Lung (tissue), 12 donors: ENCODE measurements around the gene OR11A1. TPM values are rescaled to one million over a fixed set of nuclear protein-coding genes. Genes with fewer than 3 reads are reported as not detected.

Experiments
- ATAC-seq: fragments of 200-7000 bp; cut with Tn5 transposase; one replicate; pipeline ENCODE4 v1.9.1; 2020; ENCODE audit warnings: moderate number of reproducible peaks; ENCODE audit not compliant: insufficient read depth, low FRiP score
- DNase-seq, 3 donors: peaks; one replicate each; pipeline ENCODE4 v3.0.0-alpha.2; 2013 to 2017
- H3K27ac ChIP-seq, 2 donors: one replicate each; pipeline ENCODE4 v1.5.1; 2013; ENCODE audit warnings: mild to moderate bottlenecking in 2 of 2, moderate library complexity in 2 of 2, control low read depth in 1 of 2, inconsistent platforms in 1 of 2, low read depth in 1 of 2, low read length in 1 of 2
- H3K27me3 ChIP-seq, 3 donors: one replicate each; pipeline ENCODE4 v1.5.1; 2013; ENCODE audit warnings: low read length in 2 of 3; ENCODE audit not compliant: control insufficient read depth in 3 of 3, insufficient read depth in 3 of 3
- H3K36me3 ChIP-seq, 4 donors: one replicate each; pipeline ENCODE4 v1.5.1; 2013; ENCODE audit warnings: low read length in 4 of 4, mild to moderate bottlenecking in 1 of 4, moderate library complexity in 1 of 4; ENCODE audit not compliant: control insufficient read depth in 4 of 4, insufficient read depth in 4 of 4
- H3K4me1 ChIP-seq, 5 donors: one replicate each; pipeline ENCODE4 v1.5.1; 2013; ENCODE audit warnings: low read length in 5 of 5, mild to moderate bottlenecking in 2 of 5, moderate library complexity in 1 of 5; ENCODE audit not compliant: control insufficient read depth in 5 of 5, insufficient read depth in 5 of 5
- H3K4me3 ChIP-seq: one replicate; pipeline ENCODE4 v1.5.1; 2013; ENCODE audit warnings: mild to moderate bottlenecking, control low read depth, moderate library complexity
- H3K9ac ChIP-seq, 2 donors: one replicate each; pipeline ENCODE4 v1.5.1; 2013; ENCODE audit warnings: low read length in 2 of 2, control low read depth in 1 of 2; ENCODE audit not compliant: insufficient read depth in 1 of 2
- H3K9me3 ChIP-seq, 4 donors: one replicate each; pipeline ENCODE4 v1.5.1; 2013; ENCODE audit warnings: low read length in 3 of 4, mild to moderate bottlenecking in 1 of 4, moderate library complexity in 1 of 4; ENCODE audit not compliant: control insufficient read depth in 4 of 4, insufficient read depth in 3 of 4
- CTCF ChIP-seq: IDR thresholded peaks from 2 replicates; pipeline ENCODE4 v1.5.1; 2012; ENCODE audit warnings: mild to moderate bottlenecking; ENCODE audit errors: control extremely low read depth, extremely low read depth
- WGBS, 2 donors: extraction: QIAGEN DNeasy Blood & Tissue Kit; methylation state at CpG; one replicate each; pipeline ENCODE4 v1.1.7; 2013; 5-methylcytosine and 5-hydroxymethylcytosine counted together
- polyA plus RNA-seq, 2 donors: library from polyadenylated mRNA; stranded (reverse); fragments of 200-250 nt; gene quantifications; one replicate each; pipeline ENCODE4 v1.2.1, GENCODE V29; 2013
- total RNA-seq, 2 donors: library from RNA; depleted of rRNA in 1 of 2; stranded (reverse); fragments of >200 nt in 1 of 2; gene quantifications; one replicate each; pipeline ENCODE4 v1.2.1, GENCODE V29; 2014 to 2021
- donor health status: control.
- donor health status: control.
- donor health status: Bipolar disorder and iron deficiency.
- donor health status: healthy.
- donor health status: DM: yes; HTN: yes; CAD: no.

Gene OR11A1
- total and polyA plus RNA-seq, 4 donors: not detected

DNA sequence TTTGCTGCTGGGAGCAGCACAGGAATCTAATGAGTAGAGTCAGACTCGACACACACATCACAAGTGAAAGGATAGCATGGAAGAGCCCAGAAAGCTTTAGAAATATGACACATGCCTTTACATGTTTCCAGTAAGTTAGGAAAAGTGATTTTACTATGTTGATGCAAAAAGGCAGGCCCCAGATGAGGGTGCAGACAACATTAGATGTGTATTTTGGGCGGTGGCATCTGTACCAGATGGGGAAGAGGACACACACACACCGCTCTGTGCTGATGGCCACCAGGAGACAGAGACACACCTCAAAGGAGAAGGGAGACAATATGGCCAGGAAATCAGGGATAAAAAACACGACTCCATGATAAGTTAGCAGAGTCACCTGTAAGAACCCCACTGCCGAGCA is 30.3 kb upstream of the OR11A1 start:
- DNase-seq (no peak), ATAC-seq (no peak)
- WGBS, 2 donors: 84 to 93% methylated on average over 5 of the region's 5 CpGs
- no peaks in the 10 kb centered on the region for H3K36me3 ChIP-seq
- no peaks in the 10 kb centered on the region for H3K4me1 ChIP-seq
- no peak overlapping the region for H3K4me3 ChIP-seq
- no peak for TF ChIP-seq CTCF
- peaks cover 0 to 2% (median 0%) of the 10 kb centered on the region in 3 donors for H3K27me3 ChIP-seq
- no peak overlapping the region for H3K9ac ChIP-seq
- peaks cover 0 to 3% (median 0%) of the 10 kb centered on the region in 4 donors for H3K9me3 ChIP-seq
- no peak overlapping the region for H3K27ac ChIP-seq

DNA sequence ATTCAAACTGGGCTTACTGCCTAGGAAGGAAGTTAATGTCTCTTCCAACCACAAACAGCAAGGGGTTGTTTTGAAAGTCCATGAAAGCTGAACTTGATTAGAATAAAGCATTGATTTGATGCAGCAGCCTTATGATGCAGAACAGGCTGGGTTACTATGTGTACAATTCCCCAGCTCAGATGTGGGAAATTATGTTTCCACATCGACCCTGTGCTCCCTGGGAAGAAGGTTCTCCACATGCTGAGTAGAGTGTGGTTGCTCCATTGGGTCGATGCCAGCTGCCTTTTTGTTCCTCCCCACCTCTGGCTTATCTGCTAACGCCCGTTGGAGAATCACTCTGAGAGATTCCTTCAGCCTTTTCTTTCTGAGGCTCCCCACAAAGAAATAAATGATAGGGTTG is 29.7 kb upstream of the OR11A1 start:
- no peak overlapping the region for H3K4me3 ChIP-seq
- H3K9me3 ChIP-seq: peaks cover 0 to 4% (median 0%) of the 10 kb centered on the region in 4 donors
- TF ChIP-seq CTCF: no peak
- no peaks in the 10 kb centered on the region for H3K36me3 ChIP-seq
- no peak overlapping the region for H3K9ac ChIP-seq
- 33 to 47% methylated on average over 4 of the region's 4 CpGs for WGBS, 2 donors
- H3K4me1 ChIP-seq: no peaks in the 10 kb centered on the region
- no peak for ATAC-seq
- no peak for DNase-seq
- no peak overlapping the region for H3K27ac ChIP-seq
- peaks cover 0 to 2% (median 0%) of the 10 kb centered on the region in 3 donors for H3K27me3 ChIP-seq

DNA sequence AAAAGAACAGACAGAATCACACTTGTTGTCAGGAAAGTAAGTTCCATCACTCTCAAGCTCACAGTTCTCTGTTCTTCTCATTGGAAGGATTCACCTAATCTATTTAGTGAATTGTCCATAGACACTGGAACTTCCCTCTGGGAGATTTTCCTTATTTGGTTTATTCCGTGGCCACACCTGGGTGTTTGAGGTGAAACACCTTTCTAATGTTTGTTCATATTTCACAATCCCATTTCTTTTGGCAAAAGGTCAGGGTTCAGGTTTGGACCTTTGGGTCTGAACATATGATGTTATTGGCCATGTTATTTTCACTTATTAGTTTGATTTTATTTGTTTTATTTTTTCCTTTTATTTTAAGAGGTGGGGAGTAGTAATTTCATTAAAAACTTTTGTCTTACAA is 26.9 kb upstream of the OR11A1 start:
- ATAC-seq: no peak
- H3K9ac ChIP-seq: no peak overlapping the region
- peaks cover 0 to 2% (median 0%) of the 10 kb centered on the region in 3 donors for H3K27me3 ChIP-seq
- DNase-seq: no peak
- H3K36me3 ChIP-seq: no peaks in the 10 kb centered on the region
- H3K4me3 ChIP-seq: no peak overlapping the region
- 58 to 81% methylated on average over 1 of the region's 1 CpG for WGBS, 2 donors
- no peaks in the 10 kb centered on the region for H3K4me1 ChIP-seq
- peaks cover 0 to 4% (median 0%) of the 10 kb centered on the region in 4 donors for H3K9me3 ChIP-seq
- TF ChIP-seq CTCF: no peak
- no peak overlapping the region for H3K27ac ChIP-seq

DNA sequence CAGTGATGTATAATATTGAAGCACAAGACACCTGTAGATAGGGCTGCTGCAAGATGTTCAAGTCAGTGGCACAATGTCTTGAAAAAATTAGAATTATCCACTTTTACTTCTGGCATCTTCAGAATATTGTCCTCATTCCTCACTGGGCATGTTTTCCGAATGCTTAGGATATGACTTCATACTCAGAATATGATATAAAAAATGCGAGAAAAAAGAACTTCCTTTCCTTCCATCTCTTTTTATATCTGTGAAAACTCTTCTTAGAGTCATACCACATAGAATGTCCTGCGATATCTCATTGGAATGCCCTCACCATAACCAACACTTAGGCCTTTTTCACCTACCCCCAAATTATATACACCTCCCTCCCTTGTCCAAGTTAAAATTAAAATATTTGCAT is 26.3 kb upstream of the OR11A1 start:
- peaks cover 0 to 2% (median 0%) of the 10 kb centered on the region in 3 donors for H3K27me3 ChIP-seq
- no peaks in the 10 kb centered on the region for H3K36me3 ChIP-seq
- H3K4me1 ChIP-seq: no peaks in the 10 kb centered on the region
- peaks cover 0 to 4% (median 0%) of the 10 kb centered on the region in 4 donors for H3K9me3 ChIP-seq
- no peak overlapping the region for H3K9ac ChIP-seq
- no peak overlapping the region for H3K27ac ChIP-seq
- TF ChIP-seq CTCF: no peak
- H3K4me3 ChIP-seq: no peak overlapping the region
- WGBS, 2 donors: 82 to 92% methylated on average over 3 of the region's 3 CpGs
- DNase-seq (no peak), ATAC-seq (no peak)
